H1 (cell line): Measurements from ENCODE around the gene EHBP1. TPM values are rescaled to one million over a fixed set of nuclear protein-coding genes. Genes with fewer than 3 reads are reported as not detected.

Experiments used
- CTCF ChIA-PET: fragments of 300-600 bp; sonication (Branson Sonifier 250); formaldehyde crosslinking; loops from one replicate; lab custom pipeline; 2021; ENCODE audit not compliant: partially characterized antibody; lab: Charles Lee
- POLR2A ChIA-PET: fragments of 300-600 bp; sonication (Branson Sonifier 250); formaldehyde crosslinking; loops from one replicate; lab custom pipeline; 2021; ENCODE audit warnings: inconsistent platforms; ENCODE audit not compliant: partially characterized antibody; lab: Charles Lee
- DNase-seq, 2 experiments: peaks; one replicate each; pipeline versions ENCODE4 v3.0.0 to v3.0.0-alpha.2; 2010 to 2022; ENCODE audit warnings: low spot score in 2 of 2, low read depth in 1 of 2, mixed read lengths in 1 of 2
- FAIRE-seq: peaks from 2 replicates; lab custom pipeline; 2011; peaks lifted over from hg19 to GRCh38; lab: Jason Lieb, UNC
- H2AFZ ChIP-seq: 2 replicates; pipeline ENCODE4 v1.8.1; 2012; ENCODE audit warnings: low read length, inconsistent platforms
- H2AK5ac ChIP-seq: 2 replicates; pipeline ENCODE4 v1.6.1; 2013; ENCODE audit warnings: low read depth, low read length
- H2BK120ac ChIP-seq: replicated peaks from 2 replicates; pipeline ENCODE3; 2013; ENCODE audit warnings: low read depth, low read length, inconsistent platforms
- H2BK12ac ChIP-seq: 2 replicates; pipeline ENCODE4 v1.6.1; 2013; ENCODE audit warnings: low read depth, low read length
- H2BK15ac ChIP-seq: 2 replicates; pipeline ENCODE4 v1.6.1; 2013; ENCODE audit warnings: low read length
- H2BK20ac ChIP-seq: 2 replicates; pipeline ENCODE4 v1.6.1; 2013; ENCODE audit warnings: low read length
- H2BK5ac ChIP-seq: 2 replicates; pipeline ENCODE4 v1.6.1; 2013; ENCODE audit warnings: low read depth, low read length
- H3K14ac ChIP-seq: 2 replicates; pipeline ENCODE4 v1.6.1; 2013; ENCODE audit warnings: inconsistent platforms; ENCODE audit not compliant: insufficient read length
- H3K18ac ChIP-seq: 2 replicates; pipeline ENCODE4 v1.6.1; 2013; ENCODE audit warnings: low read length; ENCODE audit errors: extremely low read depth
- H3K23ac ChIP-seq: 2 replicates; pipeline ENCODE4 v1.6.1; 2013; ENCODE audit warnings: inconsistent platforms; ENCODE audit not compliant: insufficient read length
- H3K23me2 ChIP-seq: 2 replicates; pipeline ENCODE4 v1.6.1; 2013; ENCODE audit warnings: low read depth, low read length
- H3K27ac ChIP-seq: 2 replicates; pipeline ENCODE4 v1.6.1; 2011; ENCODE audit warnings: low read depth, low read length, inconsistent platforms
- H3K27me3 ChIP-seq, 4 experiments: replicated peaks in 1 of 4; 1 replicate in 1 of 4; 2 replicates in 3 of 4; pipeline versions ENCODE4 v1.6.1 to v1.8.1; 2011 to 2013; ENCODE audit warnings: low read length in 3 of 4, mild to moderate bottlenecking in 3 of 4, inconsistent platforms in 2 of 4, mixed read lengths in 2 of 4, moderate library complexity in 1 of 4; ENCODE audit not compliant: control insufficient read depth in 3 of 4, insufficient read depth in 3 of 4; ENCODE audit errors: extremely low read depth in 1 of 4
- H3K36me3 ChIP-seq, 4 experiments: 2 replicates each; pipeline versions ENCODE4 v1.6.1 to v1.8.1; 2011 to 2013; ENCODE audit warnings: mild to moderate bottlenecking in 4 of 4, low read length in 3 of 4, moderate library complexity in 2 of 4, control low read depth in 1 of 4, inconsistent platforms in 1 of 4; ENCODE audit not compliant: insufficient read depth in 4 of 4, control insufficient read depth in 2 of 4
- H3K4ac ChIP-seq: replicated peaks from 2 replicates; pipeline ENCODE3; 2013; ENCODE audit warnings: low read length, low read depth, mixed read lengths, inconsistent platforms; ENCODE audit not compliant: insufficient read length
- H3K4me1 ChIP-seq, 4 experiments: replicated peaks in 1 of 4; 1 replicate in 1 of 4; 2 replicates in 3 of 4; pipeline versions ENCODE4 v1.6.1 to v1.8.1; 2011 to 2013; ENCODE audit warnings: low read length in 3 of 4, inconsistent platforms in 2 of 4, mixed read lengths in 1 of 4; ENCODE audit not compliant: insufficient read depth in 4 of 4, control insufficient read depth in 3 of 4
- H3K4me2 ChIP-seq, 2 experiments: 2 replicates each; pipeline versions ENCODE4 v1.6.1 to v1.8.1; 2011 to 2013; ENCODE audit warnings: low read depth in 2 of 2, low read length in 2 of 2, control low read depth in 1 of 2, inconsistent platforms in 1 of 2, mild to moderate bottlenecking in 1 of 2; ENCODE audit not compliant: insufficient read depth in 1 of 2
- H3K4me3 ChIP-seq, 4 experiments: fragments of 200-600, 300-600 bp in 1 of 4; sonication (generic), shearing (Covaris generic), sonication (Bioruptor Twin) in 1 of 4; 2 replicates each; pipeline versions ENCODE4 v1.5.1 to v1.8.1; 2011 to 2016; ENCODE audit warnings: low read length in 4 of 4, low read depth in 3 of 4, control low read depth in 2 of 4, inconsistent platforms in 2 of 4, mild to moderate bottlenecking in 2 of 4, mixed read lengths in 1 of 4, moderate library complexity in 1 of 4; ENCODE audit not compliant: insufficient read depth in 2 of 4; ENCODE audit errors: extremely low read depth in 1 of 4
- H3K56ac ChIP-seq: replicated peaks from 2 replicates; pipeline ENCODE3; 2013; ENCODE audit warnings: low read depth, mild to moderate bottlenecking, mixed read lengths, low read length, inconsistent platforms; ENCODE audit not compliant: insufficient read length
- H3K79me1 ChIP-seq: 2 replicates; pipeline ENCODE4 v1.6.1; 2013; ENCODE audit warnings: low read depth, low read length, control low read depth
- H3K79me2 ChIP-seq, 2 experiments: 2 replicates each; pipeline versions ENCODE4 v1.6.1 to v1.8.1; 2012 to 2013; ENCODE audit warnings: low read length in 2 of 2, mild to moderate bottlenecking in 2 of 2, inconsistent platforms in 1 of 2; ENCODE audit not compliant: insufficient read depth in 2 of 2, control insufficient read depth in 1 of 2
- H3K9ac ChIP-seq, 4 experiments: replicated peaks in 1 of 4; 1 replicate in 1 of 4; 2 replicates in 3 of 4; pipeline versions ENCODE4 v1.6.1 to v1.8.1; 2011 to 2013; ENCODE audit warnings: low read depth in 3 of 4, low read length in 3 of 4, control low read depth in 2 of 4, mild to moderate bottlenecking in 2 of 4, moderate library complexity in 2 of 4, inconsistent platforms in 1 of 4; ENCODE audit errors: extremely low read depth in 1 of 4
- H3K9me3 ChIP-seq, 2 experiments: 2 replicates each; pipeline versions ENCODE4 v1.6.1 to v1.8.1; 2012 to 2013; ENCODE audit warnings: mild to moderate bottlenecking in 2 of 2, moderate library complexity in 2 of 2, control low read depth in 1 of 2, inconsistent platforms in 1 of 2, low read depth in 1 of 2, low read length in 1 of 2, mixed read lengths in 1 of 2; ENCODE audit not compliant: insufficient read depth in 2 of 2
- H4K20me1 ChIP-seq, 2 experiments: replicated peaks in 1 of 2; 2 replicates each; pipeline versions ENCODE3 to v1.8.1; 2011 to 2013; ENCODE audit warnings: inconsistent platforms in 2 of 2, low read length in 2 of 2, mild to moderate bottlenecking in 1 of 2; ENCODE audit not compliant: insufficient read depth in 2 of 2, control insufficient read depth in 1 of 2
- H4K5ac ChIP-seq: 2 replicates; pipeline ENCODE4 v1.6.1; 2013; ENCODE audit warnings: low read length, low read depth, mixed read lengths, inconsistent platforms; ENCODE audit not compliant: insufficient read length
- H4K8ac ChIP-seq: 2 replicates; pipeline ENCODE4 v1.8.0; 2013; ENCODE audit warnings: mild to moderate bottlenecking, moderate library complexity, low read length, inconsistent platforms; ENCODE audit not compliant: insufficient read depth; ENCODE audit errors: extremely low read depth
- H4K91ac ChIP-seq: replicated peaks from 2 replicates; pipeline ENCODE3; 2013; ENCODE audit warnings: low read length, mixed read lengths, inconsistent platforms; ENCODE audit not compliant: insufficient read length
- POU5F1 ChIP-seq: IDR thresholded peaks from 2 replicates; pipeline ENCODE4 v1.6.1; 2011; ENCODE audit warnings: low read depth, mild to moderate bottlenecking, low read length, moderate library complexity
- WGBS, 2 experiments: shearing (Covaris generic) in 1 of 2; methylation state at CpG; one replicate each; pipeline versions ENCODE4 v1.1.6 to v1.1.7; 2013 to 2015; ENCODE audit warnings: low lambda C conversion rate in 2 of 2, mixed read lengths in 2 of 2, inconsistent platforms in 1 of 2, low coverage in 1 of 2, missing lambda C conversion rate in 1 of 2; ENCODE audit not compliant: insufficient replicate concordance in 2 of 2, insufficient coverage in 1 of 2, insufficient read length in 1 of 2; ENCODE audit errors: extremely low coverage in 1 of 2, missing lambda C conversion rate in 1 of 2; 5-methylcytosine and 5-hydroxymethylcytosine counted together
- polyA plus RNA-seq, 7 experiments: library from polyadenylated mRNA; depleted of rRNA in 3 of 7; stranded (reverse) in 5 of 7; unstranded in 2 of 7; fragments of >200 nt in 5 of 7; fragments of 200-250 nt in 2 of 7; gene quantifications; 1 replicate in 5 of 7; 2 replicates in 1 of 7; 4 replicates in 1 of 7; pipeline versions ENCODE4 v1.2.1 to v1.2.3, GENCODE V29; 2011 to 2013; ENCODE audit warnings: missing spikeins in 2 of 7, mixed read lengths in 2 of 7
- total RNA-seq: library from RNA; stranded (reverse); fragmentation: NEBNext Ultra II Directional; extraction: Animal tissue kit (Norgen Biotek cat#: 25700); gene quantifications from 2 replicates; pipeline ENCODE4 v1.2.1, GENCODE V29; 2021
- TF ChIP-seq, protein P1 (sequence below): IDR thresholded peaks from 2 replicates; pipeline ENCODE4 v1.6.1; 2011; ENCODE audit warnings: low read depth, mild to moderate bottlenecking, low read length; ENCODE audit not compliant: insufficient read depth

EHBP1 gene
- total and polyA plus RNA-seq, 2 of the 8 experiments (the other 6 are each of a cell fraction or from before 2014, with no cell fraction given), result 12.0 to 64.1 TPM

DNA sequence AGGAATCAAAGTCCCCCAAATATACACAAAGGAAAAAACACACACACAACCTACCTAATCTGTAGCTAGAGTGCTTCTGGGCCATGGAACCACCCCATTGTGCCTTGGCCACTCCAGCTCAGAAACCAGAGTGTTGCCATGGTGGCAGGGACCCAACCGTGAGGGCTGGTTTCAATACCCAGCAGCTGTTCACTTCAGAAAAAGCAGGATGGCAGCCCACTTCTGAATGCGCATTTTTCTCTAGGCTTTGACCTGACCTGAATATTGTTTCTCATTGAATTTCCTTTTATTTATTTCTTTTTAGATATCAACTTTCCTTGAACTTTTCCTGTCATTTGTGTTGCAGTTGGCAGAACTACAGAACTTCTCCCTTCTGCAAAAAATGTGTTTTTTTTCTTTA, 43.0 kb upstream of the EHBP1 start:
- Histone ChIP-seq H3K56ac (no peak overlapping the region), H3K79me2 (no peaks in the 10 kb centered on the region), H3K36me3 (no peaks in the 10 kb centered on the region), H4K5ac (no peak overlapping the region), H2BK20ac (no peak overlapping the region), H3K23me2 (no peaks in the 10 kb centered on the region), H3K9ac (no peak overlapping the region), H3K27me3 (no peaks in the 10 kb centered on the region), H2AK5ac (no peak overlapping the region), H3K18ac (no peak overlapping the region), H2AFZ (no peak overlapping the region), H3K4me2 (no peak overlapping the region), H2BK5ac (no peak overlapping the region), H3K14ac (no peak overlapping the region), H3K4me3 (no peak overlapping the region), H4K91ac (no peak overlapping the region), H3K4ac (no peak overlapping the region), H3K9me3 (no peaks in the 10 kb centered on the region), H2BK120ac (no peak overlapping the region), H2BK12ac (no peak overlapping the region), H2BK15ac (no peak overlapping the region), H3K27ac (no peak overlapping the region), H3K4me1 (peaks cover 0 to 5% (median 4%) of the 10 kb centered on the region in 4 experiments; a peak in 2 of 7 replicates), H3K23ac (no peak overlapping the region), H4K20me1 (no peaks in the 10 kb centered on the region), H4K8ac (no peak overlapping the region), H3K79me1 (no peaks in the 10 kb centered on the region)
- ChIA-PET CTCF (interaction anchor here (1.5 to 1.6 kb wide), 3 partner anchors 13 to 205 kb away, joined by 3 to 5 read pairs (median 4); no protein-coding TSS in a partner anchor), POLR2A (no interaction called here)
- FAIRE-seq (no peak), DNase-seq (no peak)
- TF ChIP-seq, protein P1, sequence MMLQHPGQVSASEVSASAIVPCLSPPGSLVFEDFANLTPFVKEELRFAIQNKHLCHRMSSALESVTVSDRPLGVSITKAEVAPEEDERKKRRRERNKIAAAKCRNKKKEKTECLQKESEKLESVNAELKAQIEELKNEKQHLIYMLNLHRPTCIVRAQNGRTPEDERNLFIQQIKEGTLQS, result no peak
- TF ChIP-seq POU5F1, result 0 out of 2 replicates have a peak, but pooled peaks have one; percentile 11
- 75% methylated on average over 2 of the region's 2 CpGs; no CpG with 5 or more reads in 1 of the 2 experiments for WGBS, 2 experiments
